HCT116 (cell line): ENCODE data around the gene FABP6.

ENCODE experiments used
- ATF3 ChIP-seq: IDR thresholded peaks from 2 replicates; pipeline ENCODE4 v1.6.1; 2012
- CBX3 ChIP-seq: IDR thresholded peaks from 2 replicates; pipeline ENCODE4 v1.6.1; 2012; ENCODE audit warnings: low read depth
- CTCF ChIP-seq, 3 experiments: fragments of 200-600 bp in 1 of 3; sonication (generic) in 1 of 3; IDR thresholded peaks in 2 of 3; conservative IDR thresholded peaks in 1 of 3; 2 replicates each; pipeline ENCODE4 v1.5.1; 2012 to 2017; ENCODE audit warnings: low read depth in 2 of 3, low read length in 2 of 3, antibody characterized with exemption in 1 of 3, borderline replicate concordance in 1 of 3, control low read depth in 1 of 3, mild to moderate bottlenecking in 1 of 3, mixed read lengths in 1 of 3, mixed run types in 1 of 3, moderate library complexity in 1 of 3; ENCODE audit not compliant: insufficient read depth in 1 of 3
- EGR1 ChIP-seq: IDR thresholded peaks from 2 replicates; pipeline ENCODE4 v1.6.1; 2012; ENCODE audit warnings: low read depth
- EZH2 ChIP-seq: fragments of 200-600 bp; sonication (generic); IDR thresholded peaks from 2 replicates; pipeline ENCODE4 v1.6.1; 2017; ENCODE audit warnings: antibody characterized with exemption, mixed run types
- MAX ChIP-seq: IDR thresholded peaks from 2 replicates; pipeline ENCODE4 v1.6.1; 2012
- POLR2A ChIP-seq: IDR thresholded peaks from 2 replicates; pipeline ENCODE4 v1.7.0; 2011; ENCODE audit warnings: borderline replicate concordance; ENCODE audit not compliant: insufficient read depth, insufficient read length; ENCODE audit errors: extremely low read depth
- POLR2AphosphoS5 ChIP-seq: IDR thresholded peaks from 2 replicates; pipeline ENCODE4 v1.6.1; 2011; ENCODE audit warnings: mild to moderate bottlenecking, low read depth, low read length, moderate library complexity
- RAD21 ChIP-seq: IDR thresholded peaks from 2 replicates; pipeline ENCODE4 v1.6.1; 2012; ENCODE audit warnings: low read depth, mild to moderate bottlenecking
- REST ChIP-seq: IDR thresholded peaks from 2 replicates; pipeline ENCODE4 v1.6.1; 2012; ENCODE audit warnings: low read depth
- SIN3A ChIP-seq: IDR thresholded peaks from 2 replicates; pipeline ENCODE4 v1.6.1; 2012; ENCODE audit warnings: low read depth
- SP1 ChIP-seq: IDR thresholded peaks from 2 replicates; pipeline ENCODE4 v1.6.1; 2012; ENCODE audit warnings: low read depth
- YY1 ChIP-seq: IDR thresholded peaks from 2 replicates; pipeline ENCODE4 v1.6.1; 2011; ENCODE audit warnings: low read length, low read depth, moderate library complexity, mild to moderate bottlenecking; ENCODE audit not compliant: insufficient replicate concordance; ENCODE audit errors: extremely low read depth
- ZNF274 ChIP-seq: fragments of 200-500 bp; sonication (Bioruptor generic); IDR thresholded peaks from 2 replicates; pipeline ENCODE4 v1.6.1; 2014; ENCODE audit warnings: mild to moderate bottlenecking, low read depth, low read length, inconsistent platforms

- TF ChIP-seq ATF3: no peak
- no peak for TF ChIP-seq REST
- TF ChIP-seq POLR2AphosphoS5: no peak
- TF ChIP-seq RAD21: no peak
- no peak for TF ChIP-seq CTCF (IDR thresholded peaks at IDR 0.05 in 2 of 3, conservative IDR thresholded peaks at IDR 0.05 in 1 of 3; ENCODE audit: borderline replicate concordance in 1 of 3, insufficient read depth in 1 of 3, low read depth in 2 of 3, low read length in 2 of 3)
- TF ChIP-seq EZH2: no peak
- TF ChIP-seq POLR2A: no peak
- no peak for TF ChIP-seq YY1
- no peak for TF ChIP-seq MAX
- no peak for TF ChIP-seq SP1
- no peak for TF ChIP-seq ZNF274
- no peak for TF ChIP-seq CBX3
- no peak for TF ChIP-seq EGR1
- TF ChIP-seq SIN3A: no peak
These were observed 11.0 kb downstream of the FABP6 start for GRCh38 chr5:160240350-160240749.
